Measurements from ENCODE around the gene PRPSAP1. TPM values are rescaled to one million over a fixed set of nuclear protein-coding genes. Genes with fewer than 3 reads are reported as not detected.

The PRPSAP1 gene
- total RNA-seq, 2 experiments from 2014 or later: 10.8 to 12.1 TPM

- ATAC-seq (ENCODE audit: poor library complexity): no peak
- CTCF ChIA-PET: interaction anchor here (1.5 to 5.2 kb wide), 5 partner anchors 8 to 156 kb away, joined by 7 to 130 read pairs (median 17); no protein-coding TSS in a partner anchor
- Mint-ChIP-seq H3K36me3 (ENCODE audit: low read depth) (no peaks in the 10 kb centered on the region), H3K27ac (no peak overlapping the region), H3K9me3 (no peaks in the 10 kb centered on the region), H3K27me3 (no peaks in the 10 kb centered on the region), H3K4me3 (no peak overlapping the region), H3K4me1 (ENCODE audit: low read depth) (peaks cover 17% of the 10 kb centered on the region)
- peaks cover 39% of the 10 kb centered on the region for H3K4me1 ChIP-seq (ENCODE audit: insufficient read depth, low read length)
- H3K36me3 ChIP-seq (ENCODE audit: insufficient read depth, low read length): no peaks in the 10 kb centered on the region
- DNase-seq: no peak
- POLR2A ChIA-PET: interaction anchor here (0.7 to 2.2 kb wide), 4 partner anchors 32 to 160 kb away, joined by 3 to 13 read pairs (median 5); no protein-coding TSS in a partner anchor
- intact Hi-C loops (cut with DNase I, micrococcal nuclease): loop anchor here in 1 of 2 experiments (5.0 kb wide), 1 partner anchor 371 kb away; no protein-coding TSS in a partner anchor
- H3K27ac ChIP-seq (ENCODE audit: low read depth in 1 of 2, low read length in 2 of 2): no peak overlapping the region
- no peaks in the 10 kb centered on the region for H3K9me3 ChIP-seq (ENCODE audit: control insufficient read depth in 1 of 2, insufficient read depth in 1 of 2, low read length in 2 of 2)
- no peak for TF ChIP-seq CTCF (IDR thresholded peaks at IDR 0.05)
- no peak overlapping the region for H3K4me3 ChIP-seq (ENCODE audit: low read length)
- H3K27me3 ChIP-seq (ENCODE audit: control insufficient read depth in 1 of 2, insufficient read depth in 2 of 2, low read length in 2 of 2): no peaks in the 10 kb centered on the region
Measured at GRCh38 chr17:76278268-76278908, 75.3 kb downstream of the PRPSAP1 start.

DNA sequence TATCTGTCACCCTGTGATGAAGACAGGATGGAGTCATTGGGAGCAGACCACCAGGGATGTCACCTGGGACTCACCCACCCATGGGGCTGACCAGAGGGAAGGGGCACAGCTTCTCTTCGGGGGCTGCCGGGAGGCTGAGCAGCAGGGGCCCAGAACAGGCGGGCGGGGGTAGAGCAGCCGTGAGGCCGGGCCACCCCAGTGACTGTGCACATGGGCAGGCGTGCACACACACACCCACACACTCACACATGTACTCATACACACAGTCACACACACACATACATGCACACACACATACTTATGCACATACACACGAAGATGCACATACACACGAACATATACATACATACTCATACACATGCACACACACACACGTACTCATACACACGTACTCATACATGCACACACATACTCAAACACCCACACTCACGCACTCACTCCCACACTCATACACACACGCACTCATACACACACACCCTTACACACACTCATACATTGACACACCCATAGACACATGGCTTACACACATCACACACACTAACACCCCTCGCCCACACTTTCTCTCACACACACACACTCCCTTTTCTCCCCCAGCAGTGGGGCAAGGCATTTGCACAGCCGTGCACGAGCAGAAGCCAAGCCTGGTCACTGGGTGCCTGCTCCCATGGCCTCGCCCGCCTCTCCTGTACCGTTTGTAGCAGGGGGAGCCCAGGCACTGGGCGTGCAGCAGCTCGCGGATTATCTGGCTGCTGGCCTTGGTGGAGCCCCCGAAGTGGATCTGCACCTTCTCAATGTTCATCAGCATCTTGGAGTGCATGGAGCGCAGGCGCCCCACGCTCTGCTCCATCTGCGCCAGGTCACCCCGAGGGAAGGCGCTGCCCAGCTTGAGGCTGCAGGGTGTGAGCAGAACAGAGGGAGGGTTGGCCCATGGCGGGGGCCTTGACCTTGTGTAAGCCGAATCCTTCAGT, 76.1 kb downstream of the PRPSAP1 start:
- H3K4me1 Mint-ChIP-seq (ENCODE audit: low read depth): peaks cover 25% of the 10 kb centered on the region
- Histone ChIP-seq H3K36me3 (ENCODE audit: insufficient read depth, low read length) (no peaks in the 10 kb centered on the region), H3K27me3 (ENCODE audit: control insufficient read depth in 1 of 2, insufficient read depth in 2 of 2, low read length in 2 of 2) (no peaks in the 10 kb centered on the region), H3K4me1 (ENCODE audit: insufficient read depth, low read length) (peaks cover 47% of the 10 kb centered on the region), H3K27ac (ENCODE audit: low read depth in 1 of 2, low read length in 2 of 2) (no peak overlapping the region), H3K9me3 (ENCODE audit: control insufficient read depth in 1 of 2, insufficient read depth in 1 of 2, low read length in 2 of 2) (no peaks in the 10 kb centered on the region), H3K4me3 (ENCODE audit: low read length) (no peak overlapping the region)
- peak overlapping the region; percentile 44 for H3K4me3 Mint-ChIP-seq
- no peak for TF ChIP-seq CTCF (IDR thresholded peaks at IDR 0.05)
- intact Hi-C loops (cut with DNase I, micrococcal nuclease): loop anchor here in 1 of 2 experiments (5.0 kb wide), 1 partner anchor 370 kb away; no protein-coding TSS in a partner anchor
- H3K27ac Mint-ChIP-seq: no peak overlapping the region
- ChIA-PET POLR2A (interaction anchor here (1.3 kb wide), 1 partner anchor 159 kb away, joined by 3 read pairs; no protein-coding TSS in a partner anchor), CTCF (interaction anchor here (2.5 to 5.2 kb wide), 2 partner anchors 97 to 155 kb away, joined by 38 to 130 read pairs; no protein-coding TSS in a partner anchor)
- H3K9me3 Mint-ChIP-seq: no peaks in the 10 kb centered on the region
- H3K36me3 Mint-ChIP-seq (ENCODE audit: low read depth): peaks cover 4% of the 10 kb centered on the region
- no peaks in the 10 kb centered on the region for H3K27me3 Mint-ChIP-seq
- DNase-seq (no peak), ATAC-seq (ENCODE audit: poor library complexity) (no peak)

GRCh38 chr17:76276461-76277299, 77.0 kb downstream of the PRPSAP1 start:
- H3K9me3 ChIP-seq (ENCODE audit: control insufficient read depth in 1 of 2, insufficient read depth in 1 of 2, low read length in 2 of 2): no peaks in the 10 kb centered on the region
- CTCF ChIA-PET: no interaction called here
- peak overlapping the region; percentile 24 for H3K27ac Mint-ChIP-seq
- H3K27me3 ChIP-seq (ENCODE audit: control insufficient read depth in 1 of 2, insufficient read depth in 2 of 2, low read length in 2 of 2): no peaks in the 10 kb centered on the region
- no peaks in the 10 kb centered on the region for H3K27me3 Mint-ChIP-seq
- TF ChIP-seq CTCF (IDR thresholded peaks at IDR 0.05): no peak
- H3K36me3 ChIP-seq (ENCODE audit: insufficient read depth, low read length): no peaks in the 10 kb centered on the region
- no peak overlapping the region for H3K27ac ChIP-seq (ENCODE audit: low read depth in 1 of 2, low read length in 2 of 2)
- no peak for ATAC-seq (ENCODE audit: poor library complexity)
- no peak for DNase-seq
- H3K4me3 Mint-ChIP-seq: no peak overlapping the region
- H3K36me3 Mint-ChIP-seq (ENCODE audit: low read depth): peaks cover 4% of the 10 kb centered on the region
- H3K4me3 ChIP-seq (ENCODE audit: low read length): no peak overlapping the region
- intact Hi-C loops (cut with DNase I, micrococcal nuclease): loop anchor here in 1 of 2 experiments (5.0 kb wide), 1 partner anchor 369 kb away; no protein-coding TSS in a partner anchor
- peaks cover 56% of the 10 kb centered on the region for H3K4me1 ChIP-seq (ENCODE audit: insufficient read depth, low read length)
- H3K9me3 Mint-ChIP-seq: no peaks in the 10 kb centered on the region
- peaks cover 30% of the 10 kb centered on the region for H3K4me1 Mint-ChIP-seq (ENCODE audit: low read depth)
- POLR2A ChIA-PET: interaction anchor here (1.5 kb wide), 1 partner anchor 97 kb away, joined by 6 read pairs; no protein-coding TSS in a partner anchor
